ENCODE results near the gene OR7G1.

Gene OR7G1

DNA sequence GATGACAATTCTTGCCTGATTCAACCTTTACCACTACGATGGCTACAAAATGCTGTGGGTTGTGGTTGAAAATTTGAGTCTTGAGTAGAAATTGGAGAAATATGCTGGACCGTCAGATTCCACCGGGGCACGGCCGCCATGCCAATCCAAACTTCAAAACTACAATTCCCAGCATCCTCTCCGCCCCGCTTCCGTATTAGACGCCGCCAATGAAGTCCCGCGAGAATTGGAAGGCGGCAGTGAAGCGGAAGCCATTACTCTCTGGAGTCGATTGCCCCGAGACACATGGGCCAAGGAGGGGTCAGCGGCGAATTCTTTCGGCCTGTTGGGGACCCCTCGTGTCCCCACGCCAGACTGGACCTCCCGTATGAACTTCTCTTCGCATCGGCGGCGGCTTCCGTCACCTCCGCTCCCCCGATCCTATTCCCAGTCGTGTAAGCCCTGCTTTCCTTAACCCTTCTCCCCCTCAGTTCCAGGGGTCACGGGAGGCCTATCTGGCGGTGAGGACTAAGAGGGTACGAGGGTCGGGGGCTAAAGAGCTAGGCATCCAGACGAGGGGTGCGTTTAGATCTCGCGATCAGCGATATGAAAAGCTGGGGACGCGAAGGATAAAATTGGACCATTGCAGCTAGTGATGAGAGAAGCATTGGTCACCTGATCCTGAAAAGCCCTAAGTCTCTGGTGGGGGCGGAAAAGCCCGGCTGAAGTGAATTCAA lies 24.8 kb upstream of the OR7G1 start, which contains the start of gene ZNF317:
TSS of gene ZNF317 (plus strand) at position 239 of the 716 bp plus-strand sequence. CDS start 15,620 bp downstream, outside the sequence.
- no peaks in the 10 kb centered on the region for H4K20me1 ChIP-seq (ENCODE audit: insufficient read depth)
- H3K4me1 ChIP-seq (ENCODE audit: low read depth, poor library complexity, severe bottlenecking), result peaks cover 13% of the 10 kb centered on the region
- no peak within 1 kb of the TSS for H3K4me3 ChIP-seq (IDR thresholded peaks at IDR 0.05; ENCODE audit: insufficient read depth, low read depth, low read length)
- H2AFZ ChIP-seq (ENCODE audit: low read depth), result peak within 1 kb of the TSS; percentile 99
- H3K27me3 ChIP-seq (ENCODE audit: insufficient read depth, low read depth), result no peaks in the 10 kb centered on the region
- peak within 1 kb of the TSS; percentile 89 for H3K4me2 ChIP-seq
- H3K79me2 ChIP-seq (ENCODE audit: insufficient read depth, low read depth), result peaks cover 51% of the 10 kb centered on the region
- peak within 1 kb of the TSS; percentile 60 for H3K27ac ChIP-seq
- H3K9ac ChIP-seq, result peak within 1 kb of the TSS; percentile 82
- H3K36me3 ChIP-seq (ENCODE audit: insufficient read depth), result no peaks in the 10 kb centered on the region
- TF ChIP-seq, protein P1, sequence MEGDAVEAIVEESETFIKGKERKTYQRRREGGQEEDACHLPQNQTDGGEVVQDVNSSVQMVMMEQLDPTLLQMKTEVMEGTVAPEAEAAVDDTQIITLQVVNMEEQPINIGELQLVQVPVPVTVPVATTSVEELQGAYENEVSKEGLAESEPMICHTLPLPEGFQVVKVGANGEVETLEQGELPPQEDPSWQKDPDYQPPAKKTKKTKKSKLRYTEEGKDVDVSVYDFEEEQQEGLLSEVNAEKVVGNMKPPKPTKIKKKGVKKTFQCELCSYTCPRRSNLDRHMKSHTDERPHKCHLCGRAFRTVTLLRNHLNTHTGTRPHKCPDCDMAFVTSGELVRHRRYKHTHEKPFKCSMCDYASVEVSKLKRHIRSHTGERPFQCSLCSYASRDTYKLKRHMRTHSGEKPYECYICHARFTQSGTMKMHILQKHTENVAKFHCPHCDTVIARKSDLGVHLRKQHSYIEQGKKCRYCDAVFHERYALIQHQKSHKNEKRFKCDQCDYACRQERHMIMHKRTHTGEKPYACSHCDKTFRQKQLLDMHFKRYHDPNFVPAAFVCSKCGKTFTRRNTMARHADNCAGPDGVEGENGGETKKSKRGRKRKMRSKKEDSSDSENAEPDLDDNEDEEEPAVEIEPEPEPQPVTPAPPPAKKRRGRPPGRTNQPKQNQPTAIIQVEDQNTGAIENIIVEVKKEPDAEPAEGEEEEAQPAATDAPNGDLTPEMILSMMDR (conservative IDR thresholded peaks at IDR 0.05; ENCODE audit: low read depth, low read length), result no peak

DNA sequence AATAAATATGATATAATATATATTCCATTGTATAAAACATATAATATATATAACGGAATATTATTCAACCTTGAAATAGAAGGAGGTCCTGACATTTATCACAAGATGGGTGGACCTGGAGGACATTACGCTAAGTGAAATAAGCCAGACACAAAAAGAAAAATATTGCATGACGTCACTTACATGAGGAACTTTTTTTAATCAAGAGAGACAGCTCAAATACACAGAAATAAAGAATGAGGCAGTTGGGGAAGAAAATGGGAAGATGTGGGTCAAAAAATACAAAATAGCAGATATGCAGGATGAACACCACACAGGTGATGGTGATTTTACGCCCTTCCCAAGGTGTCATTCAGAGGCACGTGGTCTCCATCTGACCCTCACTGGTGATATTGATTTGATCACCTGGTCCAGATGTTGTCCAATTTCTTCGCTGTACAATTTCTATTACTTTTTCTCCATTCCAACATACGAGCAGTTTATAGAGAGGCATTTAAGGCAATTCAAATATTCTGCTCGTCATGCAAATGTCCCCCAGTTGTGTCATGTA lies 24.1 kb upstream of the OR7G1 start:
- peak overlapping the region; percentile 89 for H3K4me2 ChIP-seq
- H3K36me3 ChIP-seq (ENCODE audit: insufficient read depth), result no peaks in the 10 kb centered on the region
- no peaks in the 10 kb centered on the region for H4K20me1 ChIP-seq (ENCODE audit: insufficient read depth)
- H3K9ac ChIP-seq, result peak overlapping the region; percentile 82; the same call in 1 of the 2 replicates
- H3K27me3 ChIP-seq (ENCODE audit: insufficient read depth, low read depth), result no peaks in the 10 kb centered on the region
- H3K79me2 ChIP-seq (ENCODE audit: insufficient read depth, low read depth), result peaks cover 44% of the 10 kb centered on the region
- H3K27ac ChIP-seq, result no peak overlapping the region; the same call in 1 of the 2 replicates
- TF ChIP-seq, protein P1 (conservative IDR thresholded peaks at IDR 0.05; ENCODE audit: low read depth, low read length), result no peak
- peak overlapping the region; percentile 99 for H2AFZ ChIP-seq (ENCODE audit: low read depth)
- peaks cover 13% of the 10 kb centered on the region for H3K4me1 ChIP-seq (ENCODE audit: low read depth, poor library complexity, severe bottlenecking)
- no peak overlapping the region for H3K4me3 ChIP-seq (IDR thresholded peaks at IDR 0.05; ENCODE audit: insufficient read depth, low read depth, low read length)

DNA sequence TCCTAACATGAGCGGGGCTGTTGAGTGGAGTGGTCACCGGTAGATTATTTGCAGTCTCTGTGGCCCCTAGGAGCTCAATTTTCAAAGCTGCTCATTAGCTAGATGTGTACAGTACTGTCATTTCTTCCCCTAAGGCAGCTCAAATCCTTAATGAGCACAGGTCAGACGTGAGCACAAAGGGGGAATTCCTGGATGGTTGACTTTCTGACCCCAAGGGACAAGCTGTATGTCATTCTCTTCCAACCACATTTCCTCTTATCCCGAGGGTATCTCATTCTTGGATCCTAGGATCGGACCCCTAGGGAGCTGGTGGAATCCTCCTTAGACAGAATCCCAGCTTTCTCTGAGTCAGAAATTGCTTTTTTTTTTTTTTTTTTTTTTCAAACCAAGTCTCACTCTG lies 16.9 kb upstream of the OR7G1 start:
- Histone ChIP-seq H2AFZ (ENCODE audit: low read depth) (no peak overlapping the region), H3K4me3 (IDR thresholded peaks at IDR 0.05; ENCODE audit: insufficient read depth, low read depth, low read length) (no peak overlapping the region), H3K27me3 (ENCODE audit: insufficient read depth, low read depth) (no peaks in the 10 kb centered on the region), H3K27ac (no peak overlapping the region), H3K4me2 (no peak overlapping the region), H4K20me1 (ENCODE audit: insufficient read depth) (no peaks in the 10 kb centered on the region), H3K4me1 (ENCODE audit: low read depth, poor library complexity, severe bottlenecking) (no peaks in the 10 kb centered on the region), H3K9ac (no peak overlapping the region), H3K79me2 (ENCODE audit: insufficient read depth, low read depth) (no peaks in the 10 kb centered on the region), H3K36me3 (ENCODE audit: insufficient read depth) (no peaks in the 10 kb centered on the region)
- TF ChIP-seq, protein P1 (conservative IDR thresholded peaks at IDR 0.05; ENCODE audit: low read depth, low read length), result no peak

DNA sequence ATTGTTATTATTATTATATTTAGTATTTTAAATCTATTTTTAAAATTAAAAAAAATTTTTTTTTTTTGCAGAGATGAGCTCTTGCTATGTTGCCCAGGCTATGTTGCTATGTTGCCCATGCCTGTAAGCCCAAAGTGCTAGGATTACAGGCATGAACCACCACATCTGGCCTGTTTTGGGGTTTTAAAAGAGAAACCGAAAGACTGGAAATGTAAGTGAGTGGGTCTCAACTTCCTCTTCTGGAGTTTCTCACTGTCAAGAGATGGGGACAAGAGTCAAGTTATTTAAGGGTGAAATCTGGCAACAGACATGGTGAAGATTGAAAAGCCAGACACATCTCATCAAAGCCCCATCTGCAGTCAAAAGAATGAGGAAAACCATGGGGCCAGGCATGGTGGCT lies 15.4 kb upstream of the OR7G1 start:
- Histone ChIP-seq H2AFZ (ENCODE audit: low read depth) (no peak overlapping the region), H3K9ac (no peak overlapping the region), H3K27ac (no peak overlapping the region), H3K4me1 (ENCODE audit: low read depth, poor library complexity, severe bottlenecking) (no peaks in the 10 kb centered on the region), H3K27me3 (ENCODE audit: insufficient read depth, low read depth) (no peaks in the 10 kb centered on the region), H3K4me2 (no peak overlapping the region), H3K36me3 (ENCODE audit: insufficient read depth) (no peaks in the 10 kb centered on the region), H4K20me1 (ENCODE audit: insufficient read depth) (no peaks in the 10 kb centered on the region), H3K79me2 (ENCODE audit: insufficient read depth, low read depth) (no peaks in the 10 kb centered on the region), H3K4me3 (IDR thresholded peaks at IDR 0.05; ENCODE audit: insufficient read depth, low read depth, low read length) (no peak overlapping the region)
- TF ChIP-seq, protein P1 (conservative IDR thresholded peaks at IDR 0.05; ENCODE audit: low read depth, low read length), result no peak

All from KMS-11 (cell line).